Prostate gland (tissue), 2 donors: Measurements from ENCODE around the gene DEK. TPM values are rescaled to one million over a fixed set of nuclear protein-coding genes. Genes with fewer than 3 reads are reported as not detected.

ENCODE experiments used
- DNase-seq: peaks from one replicate; pipeline ENCODE4 v3.0.0-alpha.2; 2019; ENCODE audit warnings: low spot score
- H3K27ac ChIP-seq, 2 donors: fragments of 200-600 bp; sonication (generic); 2 replicates each; pipeline ENCODE4 v1.5.1; 2017 to 2019
- H3K27me3 ChIP-seq: fragments of 200-600 bp; sonication (generic); replicated peaks from 2 replicates; pipeline ENCODE4 v1.5.1; 2019; ENCODE audit not compliant: insufficient read depth
- H3K36me3 ChIP-seq, 2 donors: fragments of 200-600 bp; sonication (generic); 1 replicate in 1 of 2; 2 replicates in 1 of 2; pipeline versions ENCODE4 v1.5.1 to v1.8.1; 2017 to 2019
- H3K4me1 ChIP-seq: fragments of 200-600 bp; sonication (generic); replicated peaks from 2 replicates; pipeline ENCODE4 v1.5.1; 2019
- H3K4me3 ChIP-seq, 2 donors: fragments of 200-600 bp; sonication (generic); 2 replicates each; pipeline ENCODE4 v1.5.1; 2017 to 2019
- H3K9me3 ChIP-seq: fragments of 200-600 bp; sonication (generic); 2 replicates; pipeline ENCODE4 v1.5.1; 2017
- POLR2A ChIP-seq: fragments of 450-650 bp; IDR thresholded peaks from one replicate; pipeline ENCODE4 v1.6.1; 2016; ENCODE audit warnings: antibody characterized with exemption, mild to moderate bottlenecking
- POLR2AphosphoS5 ChIP-seq: sonication (generic); formaldehyde crosslinking; IDR thresholded peaks from one replicate; pipeline ENCODE4 v1.6.1; 2017; ENCODE audit warnings: antibody characterized with exemption
- WGBS: methylation state at CpG from one replicate; pipeline ENCODE4 v1.1.5; 2018; 5-methylcytosine and 5-hydroxymethylcytosine counted together
- intact Hi-C: fragments of 100-400 bp; cut with DNase I; formaldehyde crosslinking; loops from one replicate; pipeline ENCODE4 v1.14.2; 2022
- total RNA-seq, 2 donors: library from RNA; depleted of rRNA; stranded (reverse); fragments of >200 nt; gene quantifications; one replicate each; pipeline ENCODE4 v1.1.0, GENCODE V29; 2016
- TF ChIP-seq, protein P1 (sequence below), 4 experiments: fragments of 200-600 bp in 2 of 4; fragments of 450-650 bp in 2 of 4; sonication (generic) in 2 of 4; IDR thresholded peaks; 1 replicate in 3 of 4; 2 replicates in 1 of 4; pipeline ENCODE4 v1.5.1; 2016 to 2019; ENCODE audit warnings: antibody characterized with exemption in 4 of 4, mild to moderate bottlenecking in 2 of 4, moderate library complexity in 2 of 4

DEK gene
- total RNA-seq, 2 donors from 2014 or later, result 74.1 to 133 TPM

DNA sequence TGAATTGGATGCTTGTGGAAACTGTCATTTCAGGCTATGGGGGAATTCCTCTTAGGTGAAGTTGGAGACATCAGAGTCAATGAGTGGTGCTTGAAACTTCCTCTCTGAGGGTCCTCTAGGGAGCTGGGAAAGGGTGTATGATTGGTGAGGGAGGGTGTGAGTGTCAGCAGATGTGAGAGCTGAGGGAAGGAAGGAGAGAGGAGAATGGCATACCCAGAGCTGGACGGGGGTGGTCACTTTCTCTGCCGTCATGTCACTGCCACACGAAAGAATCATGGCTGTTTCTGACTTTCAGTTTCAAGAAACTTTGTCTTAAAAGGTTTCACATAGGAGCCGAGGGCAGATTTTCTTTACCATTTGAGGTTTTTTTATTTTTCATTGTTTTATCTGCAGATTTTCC, 50.3 kb downstream of the DEK start:
- Histone ChIP-seq H3K9me3 (no peaks in the 10 kb centered on the region), H3K4me1 (no peaks in the 10 kb centered on the region), H3K4me3 (no peak overlapping the region), H3K27me3 (no peaks in the 10 kb centered on the region), H3K36me3 (no peaks in the 10 kb centered on the region), H3K27ac (no peak overlapping the region)
- intact Hi-C loops, result no loop called here
- WGBS, result 89% methylated on average over 4 of the region's 4 CpGs
- TF ChIP-seq POLR2A, result no peak
- no peak for TF ChIP-seq POLR2AphosphoS5
- TF ChIP-seq, protein P1, sequence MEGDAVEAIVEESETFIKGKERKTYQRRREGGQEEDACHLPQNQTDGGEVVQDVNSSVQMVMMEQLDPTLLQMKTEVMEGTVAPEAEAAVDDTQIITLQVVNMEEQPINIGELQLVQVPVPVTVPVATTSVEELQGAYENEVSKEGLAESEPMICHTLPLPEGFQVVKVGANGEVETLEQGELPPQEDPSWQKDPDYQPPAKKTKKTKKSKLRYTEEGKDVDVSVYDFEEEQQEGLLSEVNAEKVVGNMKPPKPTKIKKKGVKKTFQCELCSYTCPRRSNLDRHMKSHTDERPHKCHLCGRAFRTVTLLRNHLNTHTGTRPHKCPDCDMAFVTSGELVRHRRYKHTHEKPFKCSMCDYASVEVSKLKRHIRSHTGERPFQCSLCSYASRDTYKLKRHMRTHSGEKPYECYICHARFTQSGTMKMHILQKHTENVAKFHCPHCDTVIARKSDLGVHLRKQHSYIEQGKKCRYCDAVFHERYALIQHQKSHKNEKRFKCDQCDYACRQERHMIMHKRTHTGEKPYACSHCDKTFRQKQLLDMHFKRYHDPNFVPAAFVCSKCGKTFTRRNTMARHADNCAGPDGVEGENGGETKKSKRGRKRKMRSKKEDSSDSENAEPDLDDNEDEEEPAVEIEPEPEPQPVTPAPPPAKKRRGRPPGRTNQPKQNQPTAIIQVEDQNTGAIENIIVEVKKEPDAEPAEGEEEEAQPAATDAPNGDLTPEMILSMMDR (IDR thresholded peaks at IDR 0.05), result no peak
- DNase-seq, result no peak

- Histone ChIP-seq H3K27ac (no peak overlapping the region), H3K4me3 (no peak overlapping the region), H3K4me1 (no peaks in the 10 kb centered on the region), H3K36me3 (no peaks in the 10 kb centered on the region), H3K9me3 (no peaks in the 10 kb centered on the region), H3K27me3 (no peaks in the 10 kb centered on the region)
- TF ChIP-seq POLR2AphosphoS5 (no peak), POLR2A (no peak)
- TF ChIP-seq, protein P1 (IDR thresholded peaks at IDR 0.05), result no peak
- no peak for DNase-seq
- intact Hi-C loops, result no loop called here
- WGBS, result 95% methylated on average over 9 of the region's 9 CpGs
Measured at GRCh38 chr6:18213439-18213838, 50.9 kb downstream of the DEK start.

DNA sequence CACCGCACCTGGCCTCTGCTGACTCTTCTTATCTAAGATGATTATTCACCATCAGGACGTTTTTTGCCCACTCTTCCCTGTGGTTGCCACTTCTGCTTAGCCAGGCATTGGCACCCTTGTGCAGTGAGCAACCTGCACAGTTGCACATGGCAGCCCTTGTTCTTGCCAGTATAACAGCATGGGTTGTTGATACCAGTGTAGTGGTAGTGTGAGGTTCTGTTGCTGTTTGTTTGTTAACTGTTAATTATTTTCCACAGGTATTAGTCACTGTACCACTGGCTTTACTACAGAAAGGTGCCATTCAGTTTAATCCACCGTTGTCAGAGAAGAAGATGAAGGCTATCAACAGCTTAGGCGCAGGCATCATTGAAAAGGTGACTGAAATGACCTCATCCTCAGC, 52.1 kb downstream of the DEK start:
- Histone ChIP-seq H3K36me3 (no peaks in the 10 kb centered on the region), H3K4me1 (no peaks in the 10 kb centered on the region), H3K4me3 (no peak overlapping the region), H3K9me3 (no peaks in the 10 kb centered on the region), H3K27ac (no peak overlapping the region), H3K27me3 (no peaks in the 10 kb centered on the region)
- TF ChIP-seq POLR2AphosphoS5 (no peak), POLR2A (no peak)
- TF ChIP-seq, protein P1 (IDR thresholded peaks at IDR 0.05), result no peak
- no peak for DNase-seq
- intact Hi-C loops, result no loop called here
- WGBS, result 82% methylated on average over 4 of the region's 4 CpGs

GRCh38 chr6:18211338-18211737, 53.0 kb downstream of the DEK start:
- no peak for DNase-seq
- TF ChIP-seq, protein P1 (IDR thresholded peaks at IDR 0.05), result no peak
- TF ChIP-seq POLR2AphosphoS5 (no peak), POLR2A (no peak)
- WGBS, result 93% methylated on average over 6 of the region's 6 CpGs
- no peaks in the 10 kb centered on the region for H3K27me3 ChIP-seq
- no peaks in the 10 kb centered on the region for H3K4me1 ChIP-seq
- no peak overlapping the region for H3K27ac ChIP-seq
- no peak overlapping the region for H3K4me3 ChIP-seq
- no peaks in the 10 kb centered on the region for H3K36me3 ChIP-seq
- H3K9me3 ChIP-seq, result no peaks in the 10 kb centered on the region
- intact Hi-C loops, result no loop called here

DNA sequence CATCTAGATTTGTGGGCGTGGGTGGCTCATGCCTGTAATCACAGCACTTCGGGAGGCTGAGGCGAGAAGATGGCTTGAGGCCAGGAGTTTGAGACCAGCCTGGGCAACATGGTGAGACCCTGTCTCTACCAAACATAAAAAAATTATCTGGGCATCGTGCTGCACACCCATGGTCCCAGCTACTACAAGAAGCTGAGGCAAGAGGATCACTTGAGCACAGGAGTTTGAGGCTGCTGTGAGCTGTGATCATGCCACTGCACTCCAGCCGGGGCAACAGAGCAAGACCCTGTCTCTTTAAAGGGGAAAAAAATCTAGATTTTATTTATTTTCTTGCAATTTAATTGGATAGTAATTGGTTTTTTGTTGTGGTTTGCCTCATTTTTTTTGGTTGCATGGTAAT, 53.6 kb downstream of the DEK start:
- Histone ChIP-seq H3K4me3 (no peak overlapping the region), H3K9me3 (no peaks in the 10 kb centered on the region), H3K27ac (no peak overlapping the region), H3K36me3 (no peaks in the 10 kb centered on the region), H3K4me1 (no peaks in the 10 kb centered on the region), H3K27me3 (no peaks in the 10 kb centered on the region)
- no peak for DNase-seq
- TF ChIP-seq, protein P1 (IDR thresholded peaks at IDR 0.05), result no peak
- TF ChIP-seq POLR2AphosphoS5, result no peak
- no peak for TF ChIP-seq POLR2A
- intact Hi-C loops, result no loop called here
- 88% methylated on average over 5 of the region's 5 CpGs for WGBS
